HCT116 (cell line): ENCODE measurements around the gene GRHL3.

ENCODE experiments used
- ATF3 ChIP-seq: IDR thresholded peaks from 2 replicates; pipeline ENCODE4 v1.6.1; 2012
- CTCF ChIP-seq, 3 experiments: fragments of 200-600 bp in 1 of 3; sonication (generic) in 1 of 3; IDR thresholded peaks in 2 of 3; conservative IDR thresholded peaks in 1 of 3; 2 replicates each; pipeline ENCODE4 v1.5.1; 2012 to 2017; ENCODE audit warnings: low read depth in 2 of 3, low read length in 2 of 3, antibody characterized with exemption in 1 of 3, borderline replicate concordance in 1 of 3, control low read depth in 1 of 3, mild to moderate bottlenecking in 1 of 3, mixed read lengths in 1 of 3, mixed run types in 1 of 3, moderate library complexity in 1 of 3; ENCODE audit not compliant: insufficient read depth in 1 of 3
- POLR2A ChIP-seq: IDR thresholded peaks from 2 replicates; pipeline ENCODE4 v1.7.0; 2011; ENCODE audit warnings: borderline replicate concordance; ENCODE audit not compliant: insufficient read depth, insufficient read length; ENCODE audit errors: extremely low read depth
- REST ChIP-seq: IDR thresholded peaks from 2 replicates; pipeline ENCODE4 v1.6.1; 2012; ENCODE audit warnings: low read depth

GRCh38 chr1:24303600-24303999 lies 15.6 kb upstream of the GRHL3 start:
- TF ChIP-seq POLR2A: no peak
- TF ChIP-seq CTCF (IDR thresholded peaks at IDR 0.05 in 2 of 3, conservative IDR thresholded peaks at IDR 0.05 in 1 of 3; ENCODE audit: borderline replicate concordance in 1 of 3, insufficient read depth in 1 of 3, low read depth in 2 of 3, low read length in 2 of 3): no peak
- TF ChIP-seq REST: no peak
- no peak for TF ChIP-seq ATF3
